Esophagus squamous epithelium (tissue), 4 donors: ENCODE data around the gene RCCD1.

Source experiments
- CTCF ChIP-seq, 6 experiments: fragments of 450-650 bp in 4 of 6; fragments of 200-600 bp in 2 of 6; sonication (generic) in 2 of 6; IDR thresholded peaks; one replicate each; pipeline ENCODE4 v1.5.1; 2016 to 2019; ENCODE audit warnings: antibody characterized with exemption in 6 of 6, mild to moderate bottlenecking in 4 of 6, moderate library complexity in 4 of 6
- POLR2A ChIP-seq, 4 donors: fragments of 450-650 bp; IDR thresholded peaks; one replicate each; pipeline ENCODE4 v1.6.1; 2017; ENCODE audit warnings: antibody characterized with exemption in 4 of 4, mild to moderate bottlenecking in 4 of 4, moderate library complexity in 3 of 4

GRCh38 chr15:90968434-90968833, 13.8 kb downstream of the RCCD1 start:
- TF ChIP-seq CTCF (IDR thresholded peaks at IDR 0.05): no peak
- no peak for TF ChIP-seq POLR2A (IDR thresholded peaks at IDR 0.05)
